ENCODE results near the gene SYTL1. TPM values are rescaled to one million over a fixed set of nuclear protein-coding genes. Genes with fewer than 3 reads are reported as not detected.

The SYTL1 gene
- total and polyA plus RNA-seq, 7 donors = 0.54 to 25.9 (median 2.4) TPM; not detected in 1

GRCh38 chr1:27316860-27317259 is 25.0 kb upstream of the SYTL1 start:
- no peak for TF ChIP-seq EP300 (IDR thresholded peaks at IDR 0.05)
- TF ChIP-seq, protein P1, sequence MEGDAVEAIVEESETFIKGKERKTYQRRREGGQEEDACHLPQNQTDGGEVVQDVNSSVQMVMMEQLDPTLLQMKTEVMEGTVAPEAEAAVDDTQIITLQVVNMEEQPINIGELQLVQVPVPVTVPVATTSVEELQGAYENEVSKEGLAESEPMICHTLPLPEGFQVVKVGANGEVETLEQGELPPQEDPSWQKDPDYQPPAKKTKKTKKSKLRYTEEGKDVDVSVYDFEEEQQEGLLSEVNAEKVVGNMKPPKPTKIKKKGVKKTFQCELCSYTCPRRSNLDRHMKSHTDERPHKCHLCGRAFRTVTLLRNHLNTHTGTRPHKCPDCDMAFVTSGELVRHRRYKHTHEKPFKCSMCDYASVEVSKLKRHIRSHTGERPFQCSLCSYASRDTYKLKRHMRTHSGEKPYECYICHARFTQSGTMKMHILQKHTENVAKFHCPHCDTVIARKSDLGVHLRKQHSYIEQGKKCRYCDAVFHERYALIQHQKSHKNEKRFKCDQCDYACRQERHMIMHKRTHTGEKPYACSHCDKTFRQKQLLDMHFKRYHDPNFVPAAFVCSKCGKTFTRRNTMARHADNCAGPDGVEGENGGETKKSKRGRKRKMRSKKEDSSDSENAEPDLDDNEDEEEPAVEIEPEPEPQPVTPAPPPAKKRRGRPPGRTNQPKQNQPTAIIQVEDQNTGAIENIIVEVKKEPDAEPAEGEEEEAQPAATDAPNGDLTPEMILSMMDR (IDR thresholded peaks at IDR 0.05) = no peak
- no peak for TF ChIP-seq POLR2AphosphoS5 (IDR thresholded peaks at IDR 0.05)
- TF ChIP-seq POLR2A (IDR thresholded peaks at IDR 0.05) = no peak
- 48 to 84% methylated on average over 5 of the region's 5 CpGs for WGBS, 2 donors
- no peak overlapping the region for H3K4me3 ChIP-seq

DNA sequence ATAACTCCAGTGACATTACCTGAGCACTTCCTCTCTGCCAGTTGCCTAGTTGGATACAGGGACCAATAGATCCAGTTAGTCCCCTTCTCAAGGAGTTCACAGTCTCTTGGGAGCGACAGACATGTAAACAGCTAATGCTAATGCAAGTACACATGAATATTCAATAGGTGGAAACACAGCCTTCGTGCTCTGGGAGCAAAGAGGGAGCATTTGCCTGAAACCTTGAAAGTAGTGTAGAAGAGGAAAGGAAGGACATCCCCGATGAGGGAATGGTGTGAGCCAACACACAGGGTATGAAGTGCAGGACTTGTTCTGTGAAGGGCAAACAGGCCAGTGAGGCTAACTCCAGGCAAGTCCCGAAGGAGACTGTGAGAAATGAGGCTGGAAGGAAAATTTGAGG is 23.7 kb upstream of the SYTL1 start:
- no peak for TF ChIP-seq EP300 (IDR thresholded peaks at IDR 0.05)
- no peak for TF ChIP-seq POLR2AphosphoS5 (IDR thresholded peaks at IDR 0.05)
- TF ChIP-seq POLR2A (IDR thresholded peaks at IDR 0.05) = no peak
- TF ChIP-seq, protein P1 (IDR thresholded peaks at IDR 0.05) = no peak
- intact Hi-C loops (cut with DNase I) = no loop called here
- DNase-seq = no peak
- H3K27ac ChIP-seq = no peak overlapping the region
- no peaks in the 10 kb centered on the region for H3K36me3 ChIP-seq
- H3K9me3 ChIP-seq = no peaks in the 10 kb centered on the region
- no peak overlapping the region for H3K4me3 ChIP-seq
- peaks cover 0 to 14% (median 7%) of the 10 kb centered on the region in 4 donors for H3K4me1 ChIP-seq
- WGBS, 2 donors = 30 to 44% methylated on average over 4 of the region's 4 CpGs
- H3K27me3 ChIP-seq = no peaks in the 10 kb centered on the region

More at GRCh38 chr1:27316860-27317259, 25.0 kb upstream of the SYTL1 start:
- H3K9me3 ChIP-seq = no peaks in the 10 kb centered on the region
- no peak overlapping the region for H3K27ac ChIP-seq
- intact Hi-C loops (cut with DNase I) = no loop called here
- no peaks in the 10 kb centered on the region for H3K36me3 ChIP-seq
- peaks cover 0 to 7% (median 3%) of the 10 kb centered on the region in 4 donors for H3K4me1 ChIP-seq
- no peak for DNase-seq
- no peaks in the 10 kb centered on the region for H3K27me3 ChIP-seq

- no peaks in the 10 kb centered on the region for H3K9me3 ChIP-seq
- 78 to 81% methylated on average over 1 of the region's 1 CpG for WGBS, 2 donors
- no peak overlapping the region for H3K4me3 ChIP-seq
- no peaks in the 10 kb centered on the region for H3K27me3 ChIP-seq
- no peaks in the 10 kb centered on the region for H3K36me3 ChIP-seq
- no peak for DNase-seq
- peaks cover 0 to 18% (median 12%) of the 10 kb centered on the region in 4 donors for H3K4me1 ChIP-seq
- H3K27ac ChIP-seq = no peak overlapping the region
- no peak for TF ChIP-seq EP300 (IDR thresholded peaks at IDR 0.05)
- no peak for TF ChIP-seq POLR2A (IDR thresholded peaks at IDR 0.05)
- TF ChIP-seq, protein P1 (IDR thresholded peaks at IDR 0.05) = no peak
- no peak for TF ChIP-seq POLR2AphosphoS5 (IDR thresholded peaks at IDR 0.05)
- intact Hi-C loops (cut with DNase I) = no loop called here
Measured at GRCh38 chr1:27318596-27318995, 23.2 kb upstream of the SYTL1 start.

DNA sequence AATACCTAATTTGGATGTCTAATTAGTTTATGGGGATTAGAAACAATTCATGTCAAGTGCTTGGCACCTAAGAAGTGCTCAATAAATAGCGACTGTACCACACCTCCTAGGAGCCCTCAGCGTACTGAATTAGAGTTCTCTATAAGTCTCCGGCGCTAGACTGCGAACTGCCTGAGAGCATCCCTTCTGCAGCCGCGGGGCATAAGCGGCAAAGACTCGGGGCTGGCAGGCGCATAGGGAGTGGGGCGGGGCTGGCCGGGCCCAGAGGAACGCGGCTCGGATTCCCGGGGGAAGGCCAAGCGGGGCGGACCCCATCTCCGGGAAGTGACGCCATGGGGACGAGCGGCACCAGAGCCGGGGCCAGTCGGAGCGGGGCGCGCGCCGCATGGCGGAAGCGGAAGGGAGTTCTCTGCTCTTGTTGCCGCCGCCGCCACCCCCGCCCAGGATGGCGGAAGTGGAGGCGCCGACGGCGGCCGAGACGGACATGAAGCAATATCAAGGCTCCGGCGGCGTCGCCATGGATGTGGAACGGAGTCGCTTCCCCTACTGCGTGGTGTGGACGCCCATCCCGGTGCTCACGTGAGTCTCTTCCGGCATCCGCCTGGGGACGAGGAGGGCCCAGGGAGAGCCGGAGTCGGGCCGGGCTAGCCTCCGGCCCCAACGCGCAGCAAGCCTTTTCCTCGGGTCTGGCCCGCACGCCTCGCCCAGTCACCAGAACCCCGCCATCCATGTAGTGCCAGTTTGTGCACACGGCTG is 19.8 kb upstream of the SYTL1 start, which contains the start of gene TMEM222:
TMEM222 (plus strand) TSS at position 351 of the 756 bp plus-strand sequence; CDS start at position 386, 35 bp downstream.
- H3K27ac ChIP-seq = peak within 1 kb of the TSS; percentile 79 to 90 (median 88)
- peak; percentile 99 for DNase-seq
- intact Hi-C loops (cut with DNase I) = loop anchor here (2.0 to 10.0 kb wide), 5 partner anchors 23 to 343 kb away; partner anchors contain the start of genes AHDC1 and MAP3K6
- H3K36me3 ChIP-seq = peaks cover 0 to 30% (median 7%) of the 10 kb centered on the region in 4 donors
- TF ChIP-seq POLR2A (IDR thresholded peaks at IDR 0.05) (peak; percentile 25 to 48), POLR2AphosphoS5 (IDR thresholded peaks at IDR 0.05) (peak; percentile 66 to 89 (median 78)), EP300 (IDR thresholded peaks at IDR 0.05) (peak in 1 of 4 donors; percentile 76)
- TF ChIP-seq, protein P1 (IDR thresholded peaks at IDR 0.05) = peak in 2 of 4 experiments; percentile 15 to 23
- 0 to 1% methylated on average over 67 of the region's 67 CpGs for WGBS, 2 donors
- H3K4me3 ChIP-seq = peak within 1 kb of the TSS; percentile 66 to 92 (median 87)
- H3K27me3 ChIP-seq = no peaks in the 10 kb centered on the region
- no peaks in the 10 kb centered on the region for H3K9me3 ChIP-seq
- H3K4me1 ChIP-seq = peaks cover 0 to 38% (median 25%) of the 10 kb centered on the region in 4 donors
